Endothelial cell of umbilical vein (primary cell): ENCODE data around the gene CLGN. TPM values are rescaled to one million over a fixed set of nuclear protein-coding genes. Genes with fewer than 3 reads are reported as not detected.

Source experiments
- Bru-seq: library from RNA; stranded (reverse); fragments of 400-500 nt; gene quantifications from one replicate; lab custom pipeline; 2021; lab: Mats Ljungman, UMichigan
- BruChase-seq, 2 experiments: library from RNA; stranded (reverse); fragments of 400-500 nt; gene quantifications; one replicate each; lab custom pipeline; 2021; lab: Mats Ljungman, UMichigan
- BruUV-seq: library from RNA; stranded (reverse); fragments of 400-500 nt; replicated peaks from 2 replicates; lab custom pipeline; 2021; lab: Mats Ljungman, UMichigan
- CTCF ChIA-PET: fragments of 300-600, 350-600 bp; sonication (Branson Sonifier 250); formaldehyde crosslinking; loops from one replicate; lab custom pipeline; 2021; ENCODE audit warnings: antibody characterized with exemption, inconsistent platforms; lab: Charles Lee
- POLR2A ChIA-PET: fragments of 300-600, 350-600 bp; sonication (Branson Sonifier 250); formaldehyde crosslinking; loops from one replicate; lab custom pipeline; 2021; ENCODE audit warnings: antibody characterized with exemption, inconsistent platforms; lab: Charles Lee
- DNase-seq: peaks from one replicate; pipeline ENCODE4 v3.0.0-alpha.2; 2011; ENCODE audit warnings: low read depth, low spot score
- FAIRE-seq: peaks from 2 replicates; lab custom pipeline; 2011; peaks lifted over from hg19 to GRCh38; lab: Jason Lieb, UNC
- H2AFZ ChIP-seq: 2 replicates; pipeline ENCODE4 v1.6.0; 2012; ENCODE audit warnings: low read depth, low read length, control low read depth, inconsistent platforms
- H3K27ac ChIP-seq: 2 replicates; pipeline ENCODE4 v1.5.1; 2011; ENCODE audit warnings: low read depth, mild to moderate bottlenecking, control low read depth, low read length, moderate library complexity; ENCODE audit not compliant: insufficient read depth
- H3K27me3 ChIP-seq, 2 experiments: 2 replicates each; pipeline versions ENCODE4 v1.6.0 to v1.6.1; 2011; ENCODE audit warnings: low read length in 2 of 2, mixed read lengths in 1 of 2; ENCODE audit not compliant: control insufficient read depth in 2 of 2, insufficient read depth in 2 of 2
- H3K36me3 ChIP-seq, 2 experiments: 2 replicates in 1 of 2; 3 replicates in 1 of 2; pipeline ENCODE4 v1.5.1; 2011; ENCODE audit warnings: low read length in 2 of 2, mild to moderate bottlenecking in 1 of 2, moderate library complexity in 1 of 2; ENCODE audit not compliant: control insufficient read depth in 2 of 2, insufficient read depth in 2 of 2; ENCODE audit errors: extremely low read depth in 1 of 2
- H3K4me1 ChIP-seq: 3 replicates; pipeline ENCODE4 v1.5.1; 2011; ENCODE audit warnings: mild to moderate bottlenecking, low read length; ENCODE audit not compliant: control insufficient read depth, insufficient read depth; ENCODE audit errors: extremely low read depth
- H3K4me2 ChIP-seq: 2 replicates; pipeline ENCODE4 v1.6.1; 2011; ENCODE audit warnings: low read length, control low read depth, mixed read lengths; ENCODE audit not compliant: insufficient read depth
- H3K4me3 ChIP-seq, 3 experiments: fragments of 200-600 bp in 1 of 3; sonication (generic), shearing (Covaris generic) in 1 of 3; replicated peaks in 1 of 3; 2 replicates each; pipeline ENCODE4 v1.5.1; 2011 to 2016; ENCODE audit warnings: control low read depth in 3 of 3, low read length in 3 of 3, mild to moderate bottlenecking in 2 of 3, inconsistent platforms in 1 of 3, low read depth in 1 of 3, moderate library complexity in 1 of 3; ENCODE audit not compliant: insufficient read depth in 1 of 3
- H3K79me2 ChIP-seq: 2 replicates; pipeline ENCODE4 v1.6.0; 2012; ENCODE audit warnings: low read length, inconsistent platforms; ENCODE audit not compliant: control insufficient read depth, insufficient read depth
- H3K9ac ChIP-seq: replicated peaks from 2 replicates; pipeline ENCODE3; 2011; ENCODE audit warnings: low read length, control low read depth; ENCODE audit not compliant: insufficient read depth; ENCODE audit errors: extremely low read depth
- H3K9me1 ChIP-seq: replicated peaks from 3 replicates; pipeline ENCODE4 v1.6.0; 2011; ENCODE audit warnings: mild to moderate bottlenecking, low read length; ENCODE audit not compliant: control insufficient read depth, insufficient read depth; ENCODE audit errors: extremely low read depth
- H3K9me3 ChIP-seq: replicated peaks from 2 replicates; pipeline ENCODE4 v1.5.1; 2012; ENCODE audit warnings: low read length, inconsistent platforms; ENCODE audit not compliant: control insufficient read depth, insufficient read depth
- H4K20me1 ChIP-seq: replicated peaks from 2 replicates; pipeline ENCODE3; 2011; ENCODE audit warnings: mild to moderate bottlenecking, low read length; ENCODE audit not compliant: control insufficient read depth, insufficient read depth; ENCODE audit errors: extremely low read depth
- EZH2 ChIP-seq: IDR thresholded peaks from 2 replicates; pipeline ENCODE4 v1.6.1; 2012; ENCODE audit warnings: borderline replicate concordance, low read depth, mild to moderate bottlenecking, moderate library complexity, low read length, inconsistent platforms; ENCODE audit not compliant: severe bottlenecking
- FOS ChIP-seq: IDR thresholded peaks from 2 replicates; pipeline ENCODE4 v1.6.1; 2011; ENCODE audit warnings: mild to moderate bottlenecking, low read length, moderate library complexity, borderline replicate concordance; ENCODE audit not compliant: insufficient read depth
- GATA2 ChIP-seq: IDR thresholded peaks from 2 replicates; pipeline ENCODE4 v1.7.0; 2011; ENCODE audit warnings: low read depth, mild to moderate bottlenecking, moderate library complexity, mixed read lengths, low read length; ENCODE audit not compliant: insufficient read length, insufficient read depth
- dilution Hi-C: fragments of 300-500 bp; cut with MboI; formaldehyde crosslinking; loops from one replicate; pipeline ENCODE4 v1.15.0; 2019; ENCODE audit warnings: low sequenced_read_pairs; ENCODE audit not compliant: extremely low pct_ligation_motif_present
- intact Hi-C: fragments of 100-400 bp; cut with micrococcal nuclease; formaldehyde crosslinking; loops from one replicate; pipeline ENCODE4 v1.10.0; 2022
- long read RNA-seq: library from polyadenylated mRNA; stranded (forward); transcript quantifications from one replicate; pipeline ENCODE4 v2.0.0, GENCODE V29; 2021
- polyA minus RNA-seq, 3 experiments: library from RNA; depleted of rRNA, polyadenylated mRNA; stranded (reverse); fragments of >200 nt; gene quantifications; 1 replicate in 1 of 3; 2 replicates in 2 of 3; pipeline ENCODE4 v1.2.3, GENCODE V29; 2011
- polyA plus RNA-seq, 4 experiments: library from polyadenylated mRNA; depleted of rRNA in 3 of 4; stranded (reverse) in 3 of 4; unstranded in 1 of 4; fragments of >200 nt; gene quantifications; 2 replicates each; pipeline versions ENCODE4 v1.2.1 to v1.2.3, GENCODE V29; 2011 to 2012; ENCODE audit warnings: missing spikeins in 1 of 4
- total RNA-seq: library from RNA; stranded (reverse); gene quantifications from 2 replicates; pipeline ENCODE4 v1.2.3, GENCODE V29; 2021
- TF ChIP-seq, protein P1 (sequence below), 2 donors: IDR thresholded peaks; 1 replicate in 1 of 2; 2 replicates in 1 of 2; pipeline ENCODE4 v1.5.1; 2011; ENCODE audit warnings: low read length in 2 of 2, mild to moderate bottlenecking in 2 of 2, moderate library complexity in 2 of 2, control low read depth in 1 of 2, inconsistent platforms in 1 of 2, low read depth in 1 of 2; ENCODE audit not compliant: insufficient read depth in 1 of 2; ENCODE audit errors: extremely low read depth in 1 of 2

The CLGN gene, protein sequence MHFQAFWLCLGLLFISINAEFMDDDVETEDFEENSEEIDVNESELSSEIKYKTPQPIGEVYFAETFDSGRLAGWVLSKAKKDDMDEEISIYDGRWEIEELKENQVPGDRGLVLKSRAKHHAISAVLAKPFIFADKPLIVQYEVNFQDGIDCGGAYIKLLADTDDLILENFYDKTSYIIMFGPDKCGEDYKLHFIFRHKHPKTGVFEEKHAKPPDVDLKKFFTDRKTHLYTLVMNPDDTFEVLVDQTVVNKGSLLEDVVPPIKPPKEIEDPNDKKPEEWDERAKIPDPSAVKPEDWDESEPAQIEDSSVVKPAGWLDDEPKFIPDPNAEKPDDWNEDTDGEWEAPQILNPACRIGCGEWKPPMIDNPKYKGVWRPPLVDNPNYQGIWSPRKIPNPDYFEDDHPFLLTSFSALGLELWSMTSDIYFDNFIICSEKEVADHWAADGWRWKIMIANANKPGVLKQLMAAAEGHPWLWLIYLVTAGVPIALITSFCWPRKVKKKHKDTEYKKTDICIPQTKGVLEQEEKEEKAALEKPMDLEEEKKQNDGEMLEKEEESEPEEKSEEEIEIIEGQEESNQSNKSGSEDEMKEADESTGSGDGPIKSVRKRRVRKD
- 0.60 and 1.00 TPM in 2 replicates for total RNA-seq
- 0.05 and 0.12 TPM in 2 replicates for polyA plus RNA-seq
- polyA plus RNA-seq (2011; cell fraction: cytosol; rRNA removed), result 0.10 and 0.19 TPM in 2 replicates
- 0.14 and 0.21 TPM in 2 replicates for polyA plus RNA-seq (2011; cell fraction: nucleus; rRNA removed)
- 0.11 and 0.41 TPM in 2 replicates for polyA plus RNA-seq (2012)
- not detected in 2 replicates for polyA minus RNA-seq
- polyA minus RNA-seq (2011; cell fraction: cytosol; rRNA and poly(A)+ RNA removed), result 0.31 TPM
- not detected in 2 replicates for polyA minus RNA-seq (2011; cell fraction: nucleus; rRNA and poly(A)+ RNA removed)
- percentile 23 among the genes with signal in this experiment for Bru-seq, nascent RNA
- percentile 16 among the genes with signal in this experiment for BruChase-seq, experiment 1, labeled RNA remaining after a 6-hour chase
- percentile 13 among the genes with signal in this experiment for BruChase-seq, experiment 2, labeled RNA remaining after a 2-hour chase
- long read RNA-seq, partial matches to known transcripts, result 0 of 1 reads
- long read RNA-seq, other reads (novel, unspliced or antisense), result 0 of 1 reads

DNA sequence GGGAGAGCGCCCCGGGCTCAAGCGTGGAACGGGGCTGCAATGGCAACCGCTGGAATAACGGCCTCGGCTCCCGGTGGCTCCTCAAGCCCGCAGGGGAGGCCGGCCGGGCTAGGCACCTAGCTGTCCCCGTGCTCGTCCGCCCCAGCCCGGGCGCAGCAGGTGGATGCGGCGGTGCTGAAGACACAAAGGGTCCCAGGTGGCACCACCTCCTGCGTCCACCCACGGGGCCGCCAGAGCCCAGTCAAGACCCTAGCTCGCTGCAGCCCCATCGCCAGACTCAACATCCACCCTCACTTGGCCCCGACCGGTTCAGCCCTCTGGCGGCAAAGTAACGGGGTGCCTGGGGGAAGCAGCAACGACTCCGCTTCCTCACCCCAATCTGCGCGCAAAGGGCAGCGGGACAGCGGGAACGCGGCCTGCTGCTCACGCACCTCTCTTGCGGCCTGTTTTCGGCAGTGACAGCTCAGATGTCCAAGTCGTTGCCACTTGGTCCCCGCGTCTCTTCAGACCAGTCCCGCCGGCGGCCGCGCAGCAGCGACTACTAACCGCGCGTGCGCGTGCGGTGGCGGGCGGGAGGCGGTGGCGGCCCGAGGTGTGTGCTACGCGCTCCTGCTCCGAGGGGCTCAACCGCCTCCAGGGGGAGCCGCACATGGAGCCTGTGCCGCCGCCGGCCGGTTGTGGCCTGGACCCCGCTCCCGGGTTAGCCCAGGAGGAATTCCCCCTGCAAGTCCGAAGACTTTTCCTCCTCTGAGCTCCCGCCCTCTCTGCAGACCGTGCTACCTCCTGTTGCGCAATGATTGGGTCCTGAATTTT lies at the start of gene CLGN:
TSS of gene CLGN (minus strand) at position 543 of the 813 bp plus-strand sequence. CDS start 14,570 bp downstream, outside the sequence.
- ChIA-PET POLR2A (no interaction called here), CTCF (interaction anchor here (0.6 to 5.7 kb wide), 15 partner anchors 10 to 423 kb away, joined by 3 to 30 read pairs (median 3); partner anchors contain the start of genes ELMOD2 and SCOC)
- TF ChIP-seq FOS, result no peak
- TF ChIP-seq, protein P1, sequence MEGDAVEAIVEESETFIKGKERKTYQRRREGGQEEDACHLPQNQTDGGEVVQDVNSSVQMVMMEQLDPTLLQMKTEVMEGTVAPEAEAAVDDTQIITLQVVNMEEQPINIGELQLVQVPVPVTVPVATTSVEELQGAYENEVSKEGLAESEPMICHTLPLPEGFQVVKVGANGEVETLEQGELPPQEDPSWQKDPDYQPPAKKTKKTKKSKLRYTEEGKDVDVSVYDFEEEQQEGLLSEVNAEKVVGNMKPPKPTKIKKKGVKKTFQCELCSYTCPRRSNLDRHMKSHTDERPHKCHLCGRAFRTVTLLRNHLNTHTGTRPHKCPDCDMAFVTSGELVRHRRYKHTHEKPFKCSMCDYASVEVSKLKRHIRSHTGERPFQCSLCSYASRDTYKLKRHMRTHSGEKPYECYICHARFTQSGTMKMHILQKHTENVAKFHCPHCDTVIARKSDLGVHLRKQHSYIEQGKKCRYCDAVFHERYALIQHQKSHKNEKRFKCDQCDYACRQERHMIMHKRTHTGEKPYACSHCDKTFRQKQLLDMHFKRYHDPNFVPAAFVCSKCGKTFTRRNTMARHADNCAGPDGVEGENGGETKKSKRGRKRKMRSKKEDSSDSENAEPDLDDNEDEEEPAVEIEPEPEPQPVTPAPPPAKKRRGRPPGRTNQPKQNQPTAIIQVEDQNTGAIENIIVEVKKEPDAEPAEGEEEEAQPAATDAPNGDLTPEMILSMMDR (IDR thresholded peaks at IDR 0.05; ENCODE audit: extremely low read depth in 1 of 2, insufficient read depth in 1 of 2, low read depth in 1 of 2, low read length in 2 of 2), result peak; percentile 58 to 68
- TF ChIP-seq EZH2, result no peak
- no peak for TF ChIP-seq GATA2
- DNase-seq (peak; percentile 78), FAIRE-seq (peak; percentile 62)
- H2AFZ ChIP-seq, result peak within 1 kb of the TSS; percentile 94
- H3K4me3 ChIP-seq, result peak within 1 kb of the TSS; percentile 30 to 64 (median 48)
- H3K9me3 ChIP-seq, result no peaks in the 10 kb centered on the region
- H3K4me2 ChIP-seq, result peak within 1 kb of the TSS; percentile 54
- dilution Hi-C loops, result no loop called here
- H3K27ac ChIP-seq, result no peak within 1 kb of the TSS
- H3K9me1 ChIP-seq, result no peaks in the 10 kb centered on the region
- H4K20me1 ChIP-seq, result no peaks in the 10 kb centered on the region
- no peaks in the 10 kb centered on the region for H3K36me3 ChIP-seq
- no TSS peak for BruUV-seq
- peaks cover 14 to 34% of the 10 kb centered on the region in 2 experiments for H3K27me3 ChIP-seq
- H3K79me2 ChIP-seq, result no peaks in the 10 kb centered on the region
- intact Hi-C loops, result loop anchor here (1.0 to 2.0 kb wide), 5 partner anchors 55 to 424 kb away; partner anchors contain the start of genes ELMOD2 and SCOC
- peaks cover 9% of the 10 kb centered on the region for H3K4me1 ChIP-seq
- H3K9ac ChIP-seq, result no peak within 1 kb of the TSS
